SK-N-SH treated with all-trans-retinoic acid at 6 μM for 48 hours (cell line): ENCODE data around the gene RAB11B.
A peak's percentile ranks its signal among the peaks of the same experiment; 100 is the strongest.

Experiments used
- ATAC-seq: fragments of 200-7000 bp; cut with Tn5 transposase; 3 replicates; pipeline ENCODE4 v1.9.1; 2020; ENCODE audit warnings: mild to moderate bottlenecking, moderate library complexity
- ARNTL ChIP-seq: fragments of 450-650 bp; formaldehyde crosslinking; IDR thresholded peaks from 2 replicates; pipeline ENCODE4 v1.5.0; 2020; ENCODE audit warnings: low read depth, mild to moderate bottlenecking, moderate library complexity, borderline replicate concordance
- BACH2 ChIP-seq: fragments of 250-450 bp; sonication (Bioruptor Pico); IDR thresholded peaks from 2 replicates; pipeline ENCODE4 v1.9.0; 2021; ENCODE audit warnings: mild to moderate bottlenecking, borderline replicate concordance
- CSDC2 ChIP-seq: fragments of 250-450 bp; sonication (Bioruptor Pico); IDR thresholded peaks from 2 replicates; pipeline ENCODE4 v1.5.0; 2020; ENCODE audit warnings: mild to moderate bottlenecking, moderate library complexity
- ESRRG ChIP-seq: fragments of 250-450 bp; sonication (Bioruptor Pico); IDR thresholded peaks from 2 replicates; pipeline ENCODE4 v1.6.1; 2021; ENCODE audit warnings: mild to moderate bottlenecking
- GLIS3 ChIP-seq: fragments of 250-450 bp; sonication (Bioruptor Pico); IDR thresholded peaks from 2 replicates; pipeline ENCODE4 v1.5.0; 2020; ENCODE audit warnings: mild to moderate bottlenecking, moderate library complexity
- ISL1 ChIP-seq: fragments of 250-450 bp; sonication (Bioruptor Pico); IDR thresholded peaks from 2 replicates; pipeline ENCODE4 v2.1.2; 2022; ENCODE audit warnings: mild to moderate bottlenecking, moderate library complexity
- PPARA ChIP-seq: fragments of 250-450 bp; sonication (Bioruptor Pico); IDR thresholded peaks from 2 replicates; pipeline ENCODE4 v1.5.0; 2020; ENCODE audit warnings: mild to moderate bottlenecking, borderline replicate concordance
- RARB ChIP-seq: fragments of 250-450 bp; sonication (Bioruptor Pico); IDR thresholded peaks from 2 replicates; pipeline ENCODE4 v1.8.0; 2021; ENCODE audit warnings: mild to moderate bottlenecking, moderate library complexity
- TCF4 ChIP-seq: fragments of 250-450 bp; sonication (Bioruptor Pico); IDR thresholded peaks from 2 replicates; pipeline ENCODE4 v1.8.0; 2021; ENCODE audit warnings: mild to moderate bottlenecking, moderate library complexity, borderline replicate concordance
- TOX ChIP-seq: fragments of 250-450 bp; sonication (Bioruptor Pico); IDR thresholded peaks from 2 replicates; pipeline ENCODE4 v1.8.0; 2021; ENCODE audit warnings: mild to moderate bottlenecking, moderate library complexity, borderline replicate concordance
- ZC3H10 ChIP-seq: fragments of 250-450 bp; sonication (Bioruptor Pico); IDR thresholded peaks from 2 replicates; pipeline ENCODE4 v1.5.1; 2021; ENCODE audit warnings: mild to moderate bottlenecking, moderate library complexity
- ZFP3 ChIP-seq: fragments of 250-450 bp; sonication (Bioruptor Pico); IDR thresholded peaks from 2 replicates; pipeline ENCODE4 v1.5.0; 2020; ENCODE audit warnings: mild to moderate bottlenecking, moderate library complexity
- ZFP30 ChIP-seq: fragments of 450-650 bp; formaldehyde crosslinking; IDR thresholded peaks from 2 replicates; pipeline ENCODE4 v1.5.0; 2022; ENCODE audit warnings: mild to moderate bottlenecking, moderate library complexity
- ZNF565 ChIP-seq: fragments of 450-650 bp; formaldehyde crosslinking; conservative IDR thresholded peaks from 2 replicates; pipeline ENCODE4 v1.5.0; 2020; ENCODE audit warnings: low read depth, mild to moderate bottlenecking, moderate library complexity
- ZNF70 ChIP-seq: fragments of 450-650 bp; formaldehyde crosslinking; IDR thresholded peaks from 2 replicates; pipeline ENCODE4 v1.5.0; 2020; ENCODE audit warnings: mild to moderate bottlenecking, moderate library complexity
- ZNF8 ChIP-seq: fragments of 450-650 bp; formaldehyde crosslinking; IDR thresholded peaks from 2 replicates; pipeline ENCODE4 v1.5.0; 2020; ENCODE audit warnings: mild to moderate bottlenecking, moderate library complexity
- TF ChIP-seq, protein P1 (sequence below): fragments of 250-450 bp; sonication (Bioruptor Pico); IDR thresholded peaks from 2 replicates; pipeline ENCODE4 v1.5.1; 2021; ENCODE audit warnings: mild to moderate bottlenecking, moderate library complexity
- TF ChIP-seq, protein P2 (sequence below): fragments of 250-450 bp; sonication (Bioruptor Pico); IDR thresholded peaks from 2 replicates; pipeline ENCODE4 v1.8.0; 2021; ENCODE audit warnings: low read depth, mild to moderate bottlenecking, moderate library complexity, borderline replicate concordance
- TF ChIP-seq, protein P3 (sequence below): fragments of 250-450 bp; sonication (Bioruptor Pico); IDR thresholded peaks from 2 replicates; pipeline ENCODE4 v1.5.0; 2020; ENCODE audit warnings: mild to moderate bottlenecking, moderate library complexity
- TF ChIP-seq, protein P4 (sequence below): fragments of 250-450 bp; sonication (Bioruptor Pico); IDR thresholded peaks from 2 replicates; pipeline ENCODE4 v1.8.0; 2020; ENCODE audit warnings: mild to moderate bottlenecking, moderate library complexity, borderline replicate concordance
- TF ChIP-seq, protein P5 (sequence below): fragments of 250-450 bp; sonication (Bioruptor Pico); IDR thresholded peaks from 2 replicates; pipeline ENCODE4 v1.5.1; 2020; ENCODE audit warnings: low read depth, mild to moderate bottlenecking, moderate library complexity

Gene RAB11B

DNA sequence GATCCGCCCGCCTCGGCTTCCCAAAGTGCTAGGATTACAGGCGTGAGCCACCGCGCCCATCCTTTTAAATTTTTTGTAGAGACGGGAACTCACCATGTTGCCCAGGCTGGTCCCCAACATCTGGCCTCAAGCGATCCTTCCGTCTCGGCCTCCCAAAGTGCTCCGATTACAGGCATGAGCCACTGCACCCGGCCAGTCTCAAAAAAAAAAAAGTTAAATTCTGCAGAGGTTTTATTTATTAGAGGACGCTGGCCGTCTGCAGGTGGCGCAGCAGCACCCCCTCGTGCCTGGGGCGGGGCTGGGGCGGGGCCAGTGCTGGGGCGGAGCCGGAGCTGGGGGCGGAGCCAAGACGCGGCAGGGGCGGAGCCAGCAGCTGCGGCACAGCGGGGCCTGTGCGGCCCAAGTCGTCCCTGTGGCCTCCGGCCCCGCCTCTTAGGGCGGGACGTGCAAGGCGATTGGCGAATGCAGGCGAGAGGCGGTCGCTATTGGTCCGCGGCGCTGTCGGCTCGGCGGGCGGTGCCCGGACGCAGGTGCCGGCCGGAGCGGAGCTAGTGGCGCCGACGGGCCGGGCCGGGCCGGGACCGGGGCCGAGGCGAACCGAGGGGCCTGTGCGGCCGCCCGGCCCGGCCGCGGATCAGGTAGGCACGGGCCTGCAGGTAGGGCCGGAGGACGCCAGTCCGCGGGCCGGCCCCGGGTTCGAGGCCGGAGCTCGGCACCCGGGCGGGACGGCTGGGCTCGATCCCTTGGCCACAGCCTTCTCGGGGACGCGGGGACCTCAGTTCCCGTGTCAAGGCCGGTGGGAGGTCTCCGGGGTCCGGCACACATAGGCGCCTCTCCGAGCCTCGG, 22.8 kb downstream of the RAB11B start, which contains the start of gene MARCHF2:
Gene MARCHF2 (plus strand): TSS at position 523 of the 846 bp plus-strand sequence. CDS start 8,536 bp downstream, outside the sequence.
- TF ChIP-seq ZNF8, result no peak
- 0 out of 2 replicates have a peak, but pooled peaks have one; percentile 17 for TF ChIP-seq ZC3H10 (CRISPR knock-in tag)
- no peak for TF ChIP-seq GLIS3 (CRISPR knock-in tag)
- peak; percentile 100 for ATAC-seq

DNA sequence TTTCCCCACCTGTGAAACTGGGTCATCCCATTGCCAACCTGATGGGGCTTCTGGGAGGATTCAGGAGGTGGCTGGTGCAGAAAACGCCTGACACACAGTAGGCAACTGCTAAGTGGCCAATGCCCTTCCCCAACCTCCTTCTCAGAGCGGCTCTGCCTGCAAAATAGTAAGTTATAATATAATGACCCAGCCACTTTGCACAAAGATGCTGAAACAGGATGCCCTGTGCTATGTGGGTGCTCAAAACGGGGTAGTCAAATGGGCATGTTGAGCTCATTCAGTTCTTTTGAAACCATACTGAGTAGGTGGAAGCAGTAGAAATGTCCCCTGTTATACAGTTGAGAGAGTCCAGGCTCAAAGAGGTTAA, 23.5 kb downstream of the RAB11B start:
- no peak for ATAC-seq
- TF ChIP-seq ESRRG (CRISPR knock-in tag), result no peak
- TF ChIP-seq, protein P1, sequence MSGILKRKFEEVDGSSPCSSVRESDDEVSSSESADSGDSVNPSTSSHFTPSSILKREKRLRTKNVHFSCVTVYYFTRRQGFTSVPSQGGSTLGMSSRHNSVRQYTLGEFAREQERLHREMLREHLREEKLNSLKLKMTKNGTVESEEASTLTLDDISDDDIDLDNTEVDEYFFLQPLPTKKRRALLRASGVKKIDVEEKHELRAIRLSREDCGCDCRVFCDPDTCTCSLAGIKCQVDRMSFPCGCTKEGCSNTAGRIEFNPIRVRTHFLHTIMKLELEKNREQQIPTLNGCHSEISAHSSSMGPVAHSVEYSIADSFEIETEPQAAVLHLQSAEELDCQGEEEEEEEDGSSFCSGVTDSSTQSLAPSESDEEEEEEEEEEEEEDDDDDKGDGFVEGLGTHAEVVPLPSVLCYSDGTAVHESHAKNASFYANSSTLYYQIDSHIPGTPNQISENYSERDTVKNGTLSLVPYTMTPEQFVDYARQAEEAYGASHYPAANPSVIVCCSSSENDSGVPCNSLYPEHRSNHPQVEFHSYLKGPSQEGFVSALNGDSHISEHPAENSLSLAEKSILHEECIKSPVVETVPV, result no peak
- TF ChIP-seq, protein P2, sequence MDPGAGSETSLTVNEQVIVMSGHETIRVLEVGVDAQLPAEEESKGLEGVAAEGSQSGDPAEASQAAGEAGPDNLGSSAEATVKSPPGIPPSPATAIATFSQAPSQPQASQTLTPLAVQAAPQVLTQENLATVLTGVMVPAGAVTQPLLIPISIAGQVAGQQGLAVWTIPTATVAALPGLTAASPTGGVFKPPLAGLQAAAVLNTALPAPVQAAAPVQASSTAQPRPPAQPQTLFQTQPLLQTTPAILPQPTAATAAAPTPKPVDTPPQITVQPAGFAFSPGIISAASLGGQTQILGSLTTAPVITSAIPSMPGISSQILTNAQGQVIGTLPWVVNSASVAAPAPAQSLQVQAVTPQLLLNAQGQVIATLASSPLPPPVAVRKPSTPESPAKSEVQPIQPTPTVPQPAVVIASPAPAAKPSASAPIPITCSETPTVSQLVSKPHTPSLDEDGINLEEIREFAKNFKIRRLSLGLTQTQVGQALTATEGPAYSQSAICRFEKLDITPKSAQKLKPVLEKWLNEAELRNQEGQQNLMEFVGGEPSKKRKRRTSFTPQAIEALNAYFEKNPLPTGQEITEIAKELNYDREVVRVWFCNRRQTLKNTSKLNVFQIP (CRISPR knock-in tag), result no peak
- no peak for TF ChIP-seq ZFP30 (CRISPR knock-in tag)
- TF ChIP-seq ISL1 (CRISPR knock-in tag), result no peak
- no peak for TF ChIP-seq ZFP3 (CRISPR knock-in tag)
- TF ChIP-seq, protein P3, sequence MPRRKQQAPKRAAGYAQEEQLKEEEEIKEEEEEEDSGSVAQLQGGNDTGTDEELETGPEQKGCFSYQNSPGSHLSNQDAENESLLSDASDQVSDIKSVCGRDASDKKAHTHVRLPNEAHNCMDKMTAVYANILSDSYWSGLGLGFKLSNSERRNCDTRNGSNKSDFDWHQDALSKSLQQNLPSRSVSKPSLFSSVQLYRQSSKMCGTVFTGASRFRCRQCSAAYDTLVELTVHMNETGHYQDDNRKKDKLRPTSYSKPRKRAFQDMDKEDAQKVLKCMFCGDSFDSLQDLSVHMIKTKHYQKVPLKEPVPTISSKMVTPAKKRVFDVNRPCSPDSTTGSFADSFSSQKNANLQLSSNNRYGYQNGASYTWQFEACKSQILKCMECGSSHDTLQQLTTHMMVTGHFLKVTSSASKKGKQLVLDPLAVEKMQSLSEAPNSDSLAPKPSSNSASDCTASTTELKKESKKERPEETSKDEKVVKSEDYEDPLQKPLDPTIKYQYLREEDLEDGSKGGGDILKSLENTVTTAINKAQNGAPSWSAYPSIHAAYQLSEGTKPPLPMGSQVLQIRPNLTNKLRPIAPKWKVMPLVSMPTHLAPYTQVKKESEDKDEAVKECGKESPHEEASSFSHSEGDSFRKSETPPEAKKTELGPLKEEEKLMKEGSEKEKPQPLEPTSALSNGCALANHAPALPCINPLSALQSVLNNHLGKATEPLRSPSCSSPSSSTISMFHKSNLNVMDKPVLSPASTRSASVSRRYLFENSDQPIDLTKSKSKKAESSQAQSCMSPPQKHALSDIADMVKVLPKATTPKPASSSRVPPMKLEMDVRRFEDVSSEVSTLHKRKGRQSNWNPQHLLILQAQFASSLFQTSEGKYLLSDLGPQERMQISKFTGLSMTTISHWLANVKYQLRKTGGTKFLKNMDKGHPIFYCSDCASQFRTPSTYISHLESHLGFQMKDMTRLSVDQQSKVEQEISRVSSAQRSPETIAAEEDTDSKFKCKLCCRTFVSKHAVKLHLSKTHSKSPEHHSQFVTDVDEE (CRISPR knock-in tag), result no peak
- no peak for TF ChIP-seq BACH2 (CRISPR knock-in tag)
- TF ChIP-seq RARB (CRISPR knock-in tag), result no peak
- TF ChIP-seq, protein P4, sequence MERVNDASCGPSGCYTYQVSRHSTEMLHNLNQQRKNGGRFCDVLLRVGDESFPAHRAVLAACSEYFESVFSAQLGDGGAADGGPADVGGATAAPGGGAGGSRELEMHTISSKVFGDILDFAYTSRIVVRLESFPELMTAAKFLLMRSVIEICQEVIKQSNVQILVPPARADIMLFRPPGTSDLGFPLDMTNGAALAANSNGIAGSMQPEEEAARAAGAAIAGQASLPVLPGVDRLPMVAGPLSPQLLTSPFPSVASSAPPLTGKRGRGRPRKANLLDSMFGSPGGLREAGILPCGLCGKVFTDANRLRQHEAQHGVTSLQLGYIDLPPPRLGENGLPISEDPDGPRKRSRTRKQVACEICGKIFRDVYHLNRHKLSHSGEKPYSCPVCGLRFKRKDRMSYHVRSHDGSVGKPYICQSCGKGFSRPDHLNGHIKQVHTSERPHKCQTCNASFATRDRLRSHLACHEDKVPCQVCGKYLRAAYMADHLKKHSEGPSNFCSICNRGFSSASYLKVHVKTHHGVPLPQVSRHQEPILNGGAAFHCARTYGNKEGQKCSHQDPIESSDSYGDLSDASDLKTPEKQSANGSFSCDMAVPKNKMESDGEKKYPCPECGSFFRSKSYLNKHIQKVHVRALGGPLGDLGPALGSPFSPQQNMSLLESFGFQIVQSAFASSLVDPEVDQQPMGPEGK, result no peak
- TF ChIP-seq TCF4 (CRISPR knock-in tag), result no peak
- TF ChIP-seq, protein P5, sequence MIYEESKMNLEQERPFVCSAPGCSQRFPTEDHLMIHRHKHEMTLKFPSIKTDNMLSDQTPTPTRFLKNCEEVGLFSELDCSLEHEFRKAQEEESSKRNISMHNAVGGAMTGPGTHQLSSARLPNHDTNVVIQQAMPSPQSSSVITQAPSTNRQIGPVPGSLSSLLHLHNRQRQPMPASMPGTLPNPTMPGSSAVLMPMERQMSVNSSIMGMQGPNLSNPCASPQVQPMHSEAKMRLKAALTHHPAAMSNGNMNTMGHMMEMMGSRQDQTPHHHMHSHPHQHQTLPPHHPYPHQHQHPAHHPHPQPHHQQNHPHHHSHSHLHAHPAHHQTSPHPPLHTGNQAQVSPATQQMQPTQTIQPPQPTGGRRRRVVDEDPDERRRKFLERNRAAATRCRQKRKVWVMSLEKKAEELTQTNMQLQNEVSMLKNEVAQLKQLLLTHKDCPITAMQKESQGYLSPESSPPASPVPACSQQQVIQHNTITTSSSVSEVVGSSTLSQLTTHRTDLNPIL (CRISPR knock-in tag), result no peak
- TF ChIP-seq CSDC2 (CRISPR knock-in tag), result no peak
- no peak for TF ChIP-seq ARNTL (CRISPR knock-in tag)
- no peak for TF ChIP-seq TOX
- TF ChIP-seq PPARA (CRISPR knock-in tag), result no peak
- no peak for TF ChIP-seq ZC3H10 (CRISPR knock-in tag)
- TF ChIP-seq ZNF565 (CRISPR knock-in tag), result no peak

DNA sequence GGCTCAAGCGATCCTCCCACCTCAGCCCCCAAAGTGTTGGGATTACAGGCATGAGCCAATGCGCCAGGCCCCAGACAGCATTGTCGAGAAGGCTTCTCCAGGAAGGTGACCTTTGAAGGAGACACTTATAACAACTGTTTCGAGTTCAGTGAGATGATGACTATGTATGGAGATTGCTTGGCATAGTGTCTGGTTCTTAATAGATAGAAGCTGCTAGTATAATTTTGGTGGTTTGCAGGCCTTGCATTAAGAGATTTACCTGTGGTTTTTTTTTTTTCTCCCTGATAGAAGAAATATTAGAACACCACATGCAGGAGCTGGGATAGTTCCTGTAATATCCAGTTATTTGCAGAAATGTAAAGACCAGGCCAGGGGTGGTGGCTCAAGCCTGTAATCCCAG, 26.6 kb downstream of the RAB11B start:
- TF ChIP-seq ZNF70 (CRISPR knock-in tag), result no peak
- TF ChIP-seq, protein P1, result no peak
- no peak for TF ChIP-seq ZFP3 (CRISPR knock-in tag)
- no peak for TF ChIP-seq BACH2 (CRISPR knock-in tag)
- no peak for TF ChIP-seq TOX
- TF ChIP-seq ZFP30 (CRISPR knock-in tag), result no peak
- TF ChIP-seq ISL1 (CRISPR knock-in tag), result no peak
- TF ChIP-seq CSDC2 (CRISPR knock-in tag), result no peak
- TF ChIP-seq ZNF565 (CRISPR knock-in tag), result no peak
- TF ChIP-seq ZNF8, result no peak

More for the DNA sequence above, 26.6 kb downstream of the RAB11B start:
- no peak for ATAC-seq
